Left ventricle myocardium inferior (tissue), 1 donor: ENCODE results near the gene CHRM1. TPM values are rescaled to one million over a fixed set of nuclear protein-coding genes. Genes with fewer than 3 reads are reported as not detected.

Experiments
- DNase-seq: peaks from one replicate; pipeline ENCODE4 v3.0.0-alpha.2; 2020
- H3K27ac ChIP-seq: fragments of 200-600 bp; replicated peaks from 2 replicates; pipeline ENCODE4 v1.8.0; 2021
- H3K27me3 ChIP-seq: fragments of 200-600 bp; 2 replicates; pipeline ENCODE4 v1.8.0; 2021; ENCODE audit warnings: low read depth
- H3K36me3 ChIP-seq: fragments of 200-600 bp; 2 replicates; pipeline ENCODE4 v1.8.0; 2021
- H3K4me1 ChIP-seq: fragments of 200-600 bp; 2 replicates; pipeline ENCODE4 v1.8.0; 2021
- H3K4me3 ChIP-seq: fragments of 200-600 bp; 2 replicates; pipeline ENCODE4 v1.8.0; 2021; ENCODE audit warnings: mild to moderate bottlenecking, moderate library complexity
- H3K9me3 ChIP-seq: fragments of 200-600 bp; replicated peaks from 2 replicates; pipeline ENCODE4 v1.8.0; 2021
- intact Hi-C: fragments of 100-400 bp; cut with micrococcal nuclease; formaldehyde crosslinking; loops from one replicate; pipeline ENCODE4 v1.11.0; 2022
- total RNA-seq: library from RNA; stranded (reverse); fragmentation: NEBNext Ultra II Directional; extraction: Animal tissue kit (Norgen Biotek cat#: 25700); gene quantifications from one replicate; pipeline ENCODE4 v1.2.1, GENCODE V29; 2021
- TF ChIP-seq, protein P1 (sequence below): fragments of 200-600 bp; IDR thresholded peaks from 2 replicates; pipeline ENCODE4 v1.8.0; 2021; ENCODE audit warnings: antibody characterized with exemption, mild to moderate bottlenecking, borderline replicate concordance
- donor health status: DM: no; HTN: yes; CAD: no; lungs with severe emphysema.

The CHRM1 gene
- total RNA-seq, 1 donor from 2014 or later = not detected

DNA sequence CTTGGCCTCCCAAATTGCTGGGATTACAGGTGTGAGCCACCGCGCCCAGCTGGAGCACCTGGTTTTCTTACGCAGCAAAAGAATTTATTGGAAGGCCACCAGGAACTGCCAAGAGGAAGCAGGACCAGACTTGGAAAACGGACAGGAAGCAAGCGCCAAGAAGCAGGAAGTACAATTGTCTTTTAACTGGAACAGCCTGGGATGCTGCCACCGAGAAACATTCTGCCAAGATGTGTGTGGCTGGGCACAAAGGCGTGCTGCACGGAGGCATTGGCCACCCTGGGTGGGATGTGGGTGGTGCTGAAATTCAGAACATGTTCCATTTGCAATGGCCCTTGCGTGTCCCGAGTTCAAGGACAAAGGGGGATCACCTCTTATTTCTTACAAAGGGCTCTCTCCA is 25.1 kb downstream of the CHRM1 start:
- H3K36me3 ChIP-seq = no peaks in the 10 kb centered on the region
- intact Hi-C loops = no loop called here
- H3K27ac ChIP-seq = peak overlapping the region; percentile 67
- TF ChIP-seq, protein P1, sequence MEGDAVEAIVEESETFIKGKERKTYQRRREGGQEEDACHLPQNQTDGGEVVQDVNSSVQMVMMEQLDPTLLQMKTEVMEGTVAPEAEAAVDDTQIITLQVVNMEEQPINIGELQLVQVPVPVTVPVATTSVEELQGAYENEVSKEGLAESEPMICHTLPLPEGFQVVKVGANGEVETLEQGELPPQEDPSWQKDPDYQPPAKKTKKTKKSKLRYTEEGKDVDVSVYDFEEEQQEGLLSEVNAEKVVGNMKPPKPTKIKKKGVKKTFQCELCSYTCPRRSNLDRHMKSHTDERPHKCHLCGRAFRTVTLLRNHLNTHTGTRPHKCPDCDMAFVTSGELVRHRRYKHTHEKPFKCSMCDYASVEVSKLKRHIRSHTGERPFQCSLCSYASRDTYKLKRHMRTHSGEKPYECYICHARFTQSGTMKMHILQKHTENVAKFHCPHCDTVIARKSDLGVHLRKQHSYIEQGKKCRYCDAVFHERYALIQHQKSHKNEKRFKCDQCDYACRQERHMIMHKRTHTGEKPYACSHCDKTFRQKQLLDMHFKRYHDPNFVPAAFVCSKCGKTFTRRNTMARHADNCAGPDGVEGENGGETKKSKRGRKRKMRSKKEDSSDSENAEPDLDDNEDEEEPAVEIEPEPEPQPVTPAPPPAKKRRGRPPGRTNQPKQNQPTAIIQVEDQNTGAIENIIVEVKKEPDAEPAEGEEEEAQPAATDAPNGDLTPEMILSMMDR = no peak
- no peak overlapping the region for H3K4me3 ChIP-seq
- H3K9me3 ChIP-seq = no peaks in the 10 kb centered on the region
- H3K4me1 ChIP-seq = peaks cover 11% of the 10 kb centered on the region
- DNase-seq = no peak
- peaks cover 3% of the 10 kb centered on the region for H3K27me3 ChIP-seq

DNA sequence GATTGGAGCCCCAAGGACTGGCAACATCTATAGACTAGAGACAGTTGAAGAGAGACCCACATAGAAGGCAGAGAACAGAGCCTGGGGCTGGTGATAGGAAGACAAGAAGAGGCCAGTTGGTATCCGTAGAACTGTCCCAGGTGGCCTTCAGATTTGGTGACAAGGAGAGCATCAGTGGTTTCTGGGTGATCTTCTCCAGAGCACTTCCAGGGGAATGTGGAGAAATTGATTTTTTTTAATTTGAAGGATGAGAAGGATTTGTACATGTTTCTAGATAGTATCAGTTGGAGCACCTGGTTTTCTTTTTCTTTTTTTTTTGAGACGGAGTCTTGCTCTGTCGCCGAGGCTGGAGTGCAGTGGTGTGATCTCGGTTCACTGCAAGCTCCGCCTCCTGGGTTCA is 25.7 kb downstream of the CHRM1 start:
- Histone ChIP-seq H3K4me1 (peaks cover 17% of the 10 kb centered on the region), H3K27me3 (peaks cover 3% of the 10 kb centered on the region), H3K36me3 (no peaks in the 10 kb centered on the region), H3K27ac (peak overlapping the region; percentile 67), H3K9me3 (no peaks in the 10 kb centered on the region), H3K4me3 (no peak overlapping the region)
- intact Hi-C loops = no loop called here
- TF ChIP-seq, protein P1 = no peak
- no peak for DNase-seq

DNA sequence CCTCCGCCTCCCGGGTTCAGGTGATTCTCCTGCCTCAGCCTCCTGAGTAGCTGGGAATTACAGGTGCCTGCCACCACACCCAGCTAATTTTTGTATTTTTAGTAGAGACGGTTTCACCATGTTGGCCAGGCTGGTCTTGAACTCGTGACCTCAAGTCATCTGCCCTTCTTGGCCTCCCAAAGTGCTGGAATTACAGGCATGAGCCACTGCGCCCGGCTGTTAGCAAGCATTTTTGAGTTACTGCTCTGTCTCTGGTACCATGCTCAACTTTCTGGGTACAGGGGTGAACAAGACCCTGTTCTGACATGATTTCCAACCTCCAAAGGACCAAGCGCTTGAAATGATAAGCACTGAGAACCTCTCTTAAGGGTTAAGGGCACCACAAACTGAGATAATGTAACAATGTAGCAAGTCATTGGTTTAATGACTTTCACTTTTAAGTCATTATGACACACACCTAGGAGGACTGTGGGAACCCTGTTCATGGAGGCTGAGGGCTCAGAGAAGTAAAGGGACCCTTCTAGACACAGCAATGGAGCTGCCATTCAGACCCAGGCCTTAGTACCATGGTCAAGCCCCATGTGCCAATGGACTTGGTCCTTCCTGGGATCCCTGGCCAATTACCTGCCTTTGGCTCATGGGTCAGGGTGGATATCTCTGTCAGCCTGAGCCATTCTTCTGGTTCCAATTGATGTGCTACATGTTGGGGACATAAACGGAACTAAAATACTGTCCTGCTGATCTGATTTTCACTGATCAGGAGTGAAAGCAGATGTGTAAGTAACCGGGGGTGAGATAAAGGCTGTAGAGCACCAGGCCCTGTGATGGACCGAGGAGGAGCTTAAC is 28.9 kb downstream of the CHRM1 start:
- intact Hi-C loops = no loop called here
- Histone ChIP-seq H3K9me3 (no peaks in the 10 kb centered on the region), H3K4me1 (peaks cover 39% of the 10 kb centered on the region), H3K4me3 (no peak overlapping the region), H3K36me3 (peaks cover 25% of the 10 kb centered on the region), H3K27me3 (no peaks in the 10 kb centered on the region), H3K27ac (peak overlapping the region; percentile 11)
- no peak for DNase-seq
- TF ChIP-seq, protein P1 = no peak

DNA sequence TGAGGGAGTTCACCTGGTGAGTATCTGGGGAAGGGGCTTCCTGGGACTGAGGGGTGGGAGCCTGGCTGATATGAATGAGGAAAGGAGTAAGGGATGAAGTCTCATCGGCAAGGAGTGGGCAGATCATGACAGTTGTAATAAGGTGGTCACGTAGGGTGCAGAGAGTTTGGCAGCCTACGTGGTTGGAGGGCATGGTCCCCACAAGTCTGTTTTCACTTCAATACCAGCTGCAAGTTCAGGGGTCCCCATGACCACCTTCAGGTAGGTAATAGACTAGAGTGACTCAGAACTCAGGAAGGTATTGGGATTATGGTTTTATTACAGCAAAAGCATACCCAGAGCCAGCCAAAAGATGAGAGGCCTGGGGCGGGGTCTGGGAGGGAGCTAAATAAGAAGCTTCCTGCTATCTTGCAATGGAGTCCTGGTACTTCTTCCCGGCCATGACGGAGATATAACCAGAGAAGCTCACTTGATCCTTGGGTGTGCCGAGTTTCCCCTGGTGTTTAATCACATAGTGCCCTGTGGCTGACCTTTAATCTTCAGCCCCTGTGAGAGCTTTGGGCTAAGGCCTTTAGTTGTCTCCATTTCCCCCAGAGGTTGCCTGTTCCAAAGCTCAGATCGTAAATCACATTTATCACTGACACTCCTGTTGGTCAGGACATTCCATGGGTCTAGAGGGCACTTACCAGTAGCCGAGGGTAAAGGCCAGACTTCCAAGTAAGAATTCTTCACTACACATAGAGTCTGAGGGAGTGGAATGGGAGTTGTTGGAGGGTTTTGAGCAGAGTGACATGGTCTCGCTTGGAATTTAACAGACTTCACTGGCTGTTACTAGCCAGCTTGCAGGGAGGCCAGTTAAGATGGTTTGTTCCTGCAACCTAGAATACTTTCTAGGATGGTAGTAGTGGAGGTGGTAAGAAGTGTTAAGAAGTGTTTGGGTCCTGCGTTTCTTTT is 31.4 kb downstream of the CHRM1 start:
- Histone ChIP-seq H3K4me1 (peaks cover 35% of the 10 kb centered on the region), H3K4me3 (no peak overlapping the region), H3K27me3 (no peaks in the 10 kb centered on the region), H3K27ac (peak overlapping the region; percentile 77), H3K9me3 (no peaks in the 10 kb centered on the region), H3K36me3 (peaks cover 50% of the 10 kb centered on the region)
- TF ChIP-seq, protein P1 = no peak
- no peak for DNase-seq
- intact Hi-C loops = no loop called here

DNA sequence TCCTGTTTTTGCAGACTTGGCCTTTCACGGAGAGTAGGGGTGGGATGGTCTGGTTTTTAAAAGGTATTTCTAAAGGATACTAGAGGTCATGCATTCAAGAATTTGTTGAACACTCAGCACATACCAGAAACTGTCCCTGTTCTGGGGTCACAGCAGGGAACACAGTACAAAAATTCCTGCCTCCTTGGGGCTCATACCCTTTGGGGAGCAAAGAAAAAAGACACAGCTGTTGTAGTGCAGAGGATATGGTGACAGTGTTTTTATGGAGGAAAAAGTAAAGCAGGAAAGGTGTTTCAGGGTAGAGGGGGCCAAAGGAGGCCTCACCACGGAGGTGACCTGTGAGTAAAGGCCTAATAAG is 32.1 kb downstream of the CHRM1 start:
- Histone ChIP-seq H3K27ac (peak overlapping the region; percentile 77), H3K27me3 (no peaks in the 10 kb centered on the region), H3K9me3 (no peaks in the 10 kb centered on the region), H3K4me3 (no peak overlapping the region), H3K36me3 (peaks cover 57% of the 10 kb centered on the region), H3K4me1 (peaks cover 42% of the 10 kb centered on the region)
- no peak for DNase-seq
- intact Hi-C loops = no loop called here
- TF ChIP-seq, protein P1 = no peak
